HepG2 (cell line): ENCODE measurements around the gene SMIM21. TPM values are rescaled to one million over a fixed set of nuclear protein-coding genes. Genes with fewer than 3 reads are reported as not detected.

Source experiments
- ATAC-seq: fragments of 200-7000 bp; cut with Tn5 transposase; 3 replicates; pipeline ENCODE4 v1.9.1; 2020; ENCODE audit warnings: mild to moderate bottlenecking, moderate library complexity
- BruUV-seq: library from RNA; stranded (reverse); fragments of 400-500 nt; replicated peaks from 2 replicates; lab custom pipeline; 2021; lab: Mats Ljungman, UMichigan
- CTCF ChIA-PET: fragments of 300-600 bp; formaldehyde crosslinking; extraction: SDS; loops from one replicate; lab custom pipeline; 2021; ENCODE audit warnings: low total read pairs, inconsistent platforms, low intra/inter-chr PET ratio; lab: Yijun Ruan, JAX
- POLR2A ChIA-PET: fragments of 350-600 bp; sonication (Branson Sonifier 250); formaldehyde crosslinking; loops from one replicate; lab custom pipeline; 2020; ENCODE audit warnings: antibody characterized with exemption, inconsistent platforms; lab: Yijun Ruan, JAX
- DNase-seq: peaks from one replicate; pipeline ENCODE4 v3.0.0-alpha.2; 2015; ENCODE audit warnings: low spot score
- FAIRE-seq: peaks from 3 replicates; lab custom pipeline; 2011; peaks lifted over from hg19 to GRCh38; lab: Jason Lieb, UNC
- H2AFZ ChIP-seq: one replicate; pipeline ENCODE4 v1.6.1; 2011; ENCODE audit warnings: low read length, inconsistent platforms
- H3K27ac ChIP-seq: fragments of 300-600 bp; 3 replicates; pipeline ENCODE4 v1.8.0; 2011; ENCODE audit warnings: mixed run types, mild to moderate bottlenecking, mixed read lengths, low read length, inconsistent platforms; ENCODE audit not compliant: insufficient read depth; ENCODE audit errors: extremely low read length
- H3K27me3 ChIP-seq, 2 experiments: fragments of 200-600 bp in 1 of 2; 2 replicates in 1 of 2; 3 replicates in 1 of 2; pipeline versions ENCODE4 v1.6.0 to v1.8.0; 2011; ENCODE audit warnings: low read length in 2 of 2, mild to moderate bottlenecking in 2 of 2, moderate library complexity in 2 of 2, inconsistent platforms in 1 of 2; ENCODE audit not compliant: insufficient read depth in 2 of 2, control insufficient read depth in 1 of 2
- H3K36me3 ChIP-seq, 2 experiments: fragments of 200-600 bp in 1 of 2; replicated peaks in 1 of 2; 2 replicates in 1 of 2; 3 replicates in 1 of 2; pipeline versions ENCODE4 v1.5.1 to v1.8.0; 2011; ENCODE audit warnings: low read length in 2 of 2, inconsistent platforms in 1 of 2; ENCODE audit not compliant: insufficient read depth in 2 of 2, control insufficient read depth in 1 of 2
- H3K4me1 ChIP-seq: 2 replicates; pipeline ENCODE4 v1.5.1; 2012; ENCODE audit warnings: low read length, inconsistent platforms; ENCODE audit not compliant: insufficient read depth
- H3K4me2 ChIP-seq: 2 replicates; pipeline ENCODE4 v1.6.0; 2011; ENCODE audit warnings: low read depth, low read length, inconsistent platforms
- H3K4me3 ChIP-seq, 3 experiments: fragments of 200-600 bp in 1 of 3; sonication (generic), shearing (Covaris generic) in 1 of 3; replicated peaks in 1 of 3; 2 replicates each; pipeline ENCODE4 v1.5.1; 2011 to 2016; ENCODE audit warnings: low read length in 3 of 3, inconsistent platforms in 2 of 3, low read depth in 2 of 3, mild to moderate bottlenecking in 2 of 3, control low read depth in 1 of 3, mixed read lengths in 1 of 3; ENCODE audit not compliant: insufficient read depth in 1 of 3
- H3K79me2 ChIP-seq: one replicate; pipeline ENCODE4 v1.6.1; 2011; ENCODE audit warnings: low read length, inconsistent platforms; ENCODE audit not compliant: insufficient read depth
- H3K9ac ChIP-seq: 2 replicates; pipeline ENCODE4 v1.6.0; 2011; ENCODE audit warnings: mild to moderate bottlenecking, low read depth, low read length, inconsistent platforms; ENCODE audit not compliant: insufficient read depth
- H3K9me3 ChIP-seq: 2 replicates; pipeline ENCODE4 v1.5.1; 2012; ENCODE audit warnings: mild to moderate bottlenecking, low read length
- H4K20me1 ChIP-seq: 2 replicates; pipeline ENCODE4 v1.6.0; 2011; ENCODE audit warnings: inconsistent platforms, mild to moderate bottlenecking, low read length, moderate library complexity; ENCODE audit not compliant: insufficient read depth
- ATAD3A ChIP-seq: sonication (generic); formaldehyde crosslinking; IDR thresholded peaks from 2 replicates; pipeline ENCODE4 v1.4.0; 2020; ENCODE audit warnings: missing genetic modification reagents
- KAT8 ChIP-seq: IDR thresholded peaks from 2 replicates; pipeline ENCODE4 v1.6.1; 2016; ENCODE audit warnings: missing genetic modification reagents, missing compliant biosample characterization
- PAF1 ChIP-seq: IDR thresholded peaks from 2 replicates; pipeline ENCODE4 v1.6.1; 2016; ENCODE audit warnings: missing genetic modification reagents, missing compliant biosample characterization
- PTBP1 ChIP-seq: fragments of 200-400 bp; formaldehyde crosslinking; IDR thresholded peaks from 2 replicates; pipeline ENCODE4 v1.6.1; 2018; ENCODE audit warnings: low read length, low read depth; ENCODE audit not compliant: poor library complexity, severe bottlenecking
- RFXAP ChIP-seq: sonication (generic); formaldehyde crosslinking; IDR thresholded peaks from 2 replicates; pipeline ENCODE4 v1.4.0; 2020; ENCODE audit warnings: missing genetic modification reagents, borderline replicate concordance
- STAG1 ChIP-seq: sonication (generic); formaldehyde crosslinking; IDR thresholded peaks from 2 replicates; pipeline ENCODE4 v1.4.0; 2020; ENCODE audit warnings: missing genetic modification reagents
- TEAD3 ChIP-seq: optimal IDR thresholded peaks from 2 replicates; pipeline ENCODE3; 2016; ENCODE audit warnings: borderline replicate concordance
- ZNF598 ChIP-seq: sonication (generic); formaldehyde crosslinking; IDR thresholded peaks from 2 replicates; pipeline ENCODE4 v1.5.1; 2020; ENCODE audit warnings: mild to moderate bottlenecking, missing genetic modification reagents, borderline replicate concordance
- WGBS: methylation state at CpG from one replicate; pipeline ENCODE4 v1.1.6; 2017; ENCODE audit warnings: low lambda C conversion rate; 5-methylcytosine and 5-hydroxymethylcytosine counted together
- in situ Hi-C: cut with HindIII; loops from 2 replicates; pipeline ENCODE4 v1.10.0; 2017; ENCODE audit warnings: low pct_unique_long_range_greater_than_20kb; ENCODE audit not compliant: extremely low pct_ligation_motif_present
- intact Hi-C: fragments of 100-400 bp; cut with micrococcal nuclease; formaldehyde crosslinking; loops from one replicate; pipeline ENCODE4 v1.10.0; 2022; ENCODE audit not compliant: unreplicated experiment
- polyA plus RNA-seq, 8 experiments: library from polyadenylated mRNA; depleted of rRNA in 3 of 8; stranded (reverse) in 7 of 8; unstranded in 1 of 8; fragments of >200 nt; fragmentation: Illumina TruSeq in 4 of 8; extraction: Trizol in 4 of 8; gene quantifications; 2 replicates each; pipeline versions ENCODE4 v1.2.1 to v1.2.3, GENCODE V29; 2011 to 2016; ENCODE audit warnings: low read depth in 4 of 8, missing spikeins in 1 of 8, mixed read lengths in 1 of 8; ENCODE audit not compliant: insufficient read depth in 1 of 8
- total RNA-seq, 5 experiments: library from RNA; depleted of rRNA; stranded (reverse); fragments of >200 nt; fragmentation: Illumina TruSeq; extraction: Trizol; gene quantifications; 2 replicates each; pipeline ENCODE4 v1.2.3, GENCODE V29; 2016; ENCODE audit warnings: low read depth in 1 of 5
- TF ChIP-seq, protein P1 (sequence below), 2 experiments: sonication (generic) in 1 of 2; formaldehyde crosslinking in 1 of 2; IDR thresholded peaks; 2 replicates each; pipeline versions ENCODE4 v1.4.0 to v1.6.1; 2018 to 2020; ENCODE audit warnings: missing genetic modification reagents in 2 of 2, borderline replicate concordance in 1 of 2, low read depth in 1 of 2, mild to moderate bottlenecking in 1 of 2, missing biosample characterization in 1 of 2
- TF ChIP-seq, protein P2 (sequence below): sonication (generic); formaldehyde crosslinking; conservative IDR thresholded peaks from 2 replicates; pipeline ENCODE4 v1.8.0; 2022; ENCODE audit warnings: missing genetic modification reagents
- TF ChIP-seq, protein P3 (sequence below): sonication (generic); formaldehyde crosslinking; IDR thresholded peaks from 2 replicates; pipeline ENCODE4 v1.8.0; 2022; ENCODE audit warnings: mild to moderate bottlenecking, missing genetic modification reagents
- TF ChIP-seq, protein P4 (sequence below): sonication (generic); formaldehyde crosslinking; IDR thresholded peaks from 2 replicates; pipeline ENCODE4 v1.4.0; 2020; ENCODE audit warnings: missing genetic modification reagents

Gene SMIM21
- total and polyA plus RNA-seq, 2 of the 13 experiments (the other 11 are each of a cell fraction or from before 2014, with no cell fraction given): not detected

DNA sequence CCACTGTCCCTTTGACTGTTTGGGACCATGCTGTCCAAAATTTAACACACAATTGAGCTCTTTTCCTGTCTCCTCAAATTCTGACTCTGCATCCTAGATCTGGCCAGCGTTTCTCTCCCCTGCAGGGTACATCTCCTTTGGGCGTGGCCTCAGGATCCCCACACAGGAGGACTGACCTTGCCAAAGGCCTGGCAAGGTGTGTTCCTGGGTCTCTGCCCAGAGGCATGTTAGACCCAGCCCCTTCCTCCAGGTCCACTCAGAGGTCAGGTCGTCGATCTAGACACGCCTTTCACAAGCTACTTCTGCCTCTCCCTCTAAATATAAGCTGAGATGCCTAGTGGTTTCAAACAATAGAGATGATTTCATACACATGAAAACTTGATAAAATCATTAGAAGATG is 45.4 kb upstream of the SMIM21 start (continued):
- TF ChIP-seq, protein P1, sequence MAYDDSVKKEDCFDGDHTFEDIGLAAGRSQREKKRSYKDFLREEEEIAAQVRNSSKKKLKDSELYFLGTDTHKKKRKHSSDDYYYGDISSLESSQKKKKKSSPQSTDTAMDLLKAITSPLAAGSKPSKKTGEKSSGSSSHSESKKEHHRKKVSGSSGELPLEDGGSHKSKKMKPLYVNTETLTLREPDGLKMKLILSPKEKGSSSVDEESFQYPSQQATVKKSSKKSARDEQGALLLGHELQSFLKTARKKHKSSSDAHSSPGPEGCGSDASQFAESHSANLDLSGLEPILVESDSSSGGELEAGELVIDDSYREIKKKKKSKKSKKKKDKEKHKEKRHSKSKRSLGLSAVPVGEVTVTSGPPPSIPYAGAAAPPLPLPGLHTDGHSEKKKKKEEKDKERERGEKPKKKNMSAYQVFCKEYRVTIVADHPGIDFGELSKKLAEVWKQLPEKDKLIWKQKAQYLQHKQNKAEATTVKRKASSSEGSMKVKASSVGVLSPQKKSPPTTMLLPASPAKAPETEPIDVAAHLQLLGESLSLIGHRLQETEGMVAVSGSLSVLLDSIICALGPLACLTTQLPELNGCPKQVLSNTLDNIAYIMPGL (CRISPR knock-in tag; IDR thresholded peaks at IDR 0.05; ENCODE audit: borderline replicate concordance in 1 of 2, low read depth in 1 of 2): no peak
- TF ChIP-seq, protein P2, sequence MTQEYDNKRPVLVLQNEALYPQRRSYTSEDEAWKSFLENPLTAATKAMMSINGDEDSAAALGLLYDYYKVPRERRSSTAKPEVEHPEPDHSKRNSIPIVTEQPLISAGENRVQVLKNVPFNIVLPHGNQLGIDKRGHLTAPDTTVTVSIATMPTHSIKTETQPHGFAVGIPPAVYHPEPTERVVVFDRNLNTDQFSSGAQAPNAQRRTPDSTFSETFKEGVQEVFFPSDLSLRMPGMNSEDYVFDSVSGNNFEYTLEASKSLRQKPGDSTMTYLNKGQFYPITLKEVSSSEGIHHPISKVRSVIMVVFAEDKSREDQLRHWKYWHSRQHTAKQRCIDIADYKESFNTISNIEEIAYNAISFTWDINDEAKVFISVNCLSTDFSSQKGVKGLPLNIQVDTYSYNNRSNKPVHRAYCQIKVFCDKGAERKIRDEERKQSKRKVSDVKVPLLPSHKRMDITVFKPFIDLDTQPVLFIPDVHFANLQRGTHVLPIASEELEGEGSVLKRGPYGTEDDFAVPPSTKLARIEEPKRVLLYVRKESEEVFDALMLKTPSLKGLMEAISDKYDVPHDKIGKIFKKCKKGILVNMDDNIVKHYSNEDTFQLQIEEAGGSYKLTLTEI (CRISPR knock-in tag): no peak
- TF ChIP-seq PAF1: no peak
- TF ChIP-seq, protein P3, sequence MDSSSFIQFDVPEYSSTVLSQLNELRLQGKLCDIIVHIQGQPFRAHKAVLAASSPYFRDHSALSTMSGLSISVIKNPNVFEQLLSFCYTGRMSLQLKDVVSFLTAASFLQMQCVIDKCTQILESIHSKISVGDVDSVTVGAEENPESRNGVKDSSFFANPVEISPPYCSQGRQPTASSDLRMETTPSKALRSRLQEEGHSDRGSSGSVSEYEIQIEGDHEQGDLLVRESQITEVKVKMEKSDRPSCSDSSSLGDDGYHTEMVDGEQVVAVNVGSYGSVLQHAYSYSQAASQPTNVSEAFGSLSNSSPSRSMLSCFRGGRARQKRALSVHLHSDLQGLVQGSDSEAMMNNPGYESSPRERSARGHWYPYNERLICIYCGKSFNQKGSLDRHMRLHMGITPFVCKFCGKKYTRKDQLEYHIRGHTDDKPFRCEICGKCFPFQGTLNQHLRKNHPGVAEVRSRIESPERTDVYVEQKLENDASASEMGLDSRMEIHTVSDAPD (CRISPR knock-in tag): no peak
- TF ChIP-seq ZNF598 (CRISPR knock-in tag): no peak
- no peak for TF ChIP-seq ATAD3A (CRISPR knock-in tag)

DNA sequence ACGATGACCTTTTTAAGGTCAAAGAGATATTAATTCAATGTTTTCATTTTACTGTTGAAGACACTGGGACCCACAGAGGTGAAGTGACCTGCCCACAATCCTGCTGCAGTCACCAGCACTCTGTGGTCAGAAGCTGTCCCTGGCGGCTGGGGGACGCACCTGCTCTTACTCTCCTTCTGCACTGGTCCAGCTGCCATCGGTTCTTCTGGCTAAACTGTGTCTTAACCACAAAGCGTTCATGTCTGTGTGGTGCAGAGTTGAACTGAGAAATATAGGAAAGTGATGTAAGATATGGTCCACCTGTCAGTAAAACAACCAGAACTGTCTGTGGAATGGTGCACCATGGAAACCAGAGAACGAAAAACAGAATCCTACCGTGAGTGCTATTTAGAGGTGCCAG is 44.9 kb upstream of the SMIM21 start:
- ChIA-PET POLR2A (no interaction called here), CTCF (no interaction called here)
- intact Hi-C loops: no loop called here
- Histone ChIP-seq H3K36me3 (no peaks in the 10 kb centered on the region), H3K4me3 (no peak overlapping the region), H3K79me2 (no peaks in the 10 kb centered on the region), H3K27me3 (peaks cover 2 to 4% of the 10 kb centered on the region in 2 experiments; a peak in 2 of 5 replicates), H3K9me3 (no peaks in the 10 kb centered on the region), H3K4me2 (no peak overlapping the region), H3K9ac (no peak overlapping the region), H2AFZ (no peak overlapping the region), H3K4me1 (no peaks in the 10 kb centered on the region)
- no peak for FAIRE-seq
- BruUV-seq: no TSS peak
- peak; percentile 68 for ATAC-seq
- 48% methylated on average over 6 of the region's 7 CpGs for WGBS
- in situ Hi-C loops: no loop called here
- TF ChIP-seq KAT8 (CRISPR knock-in tag) (no peak), PTBP1 (no peak), STAG1 (CRISPR knock-in tag) (peak; percentile 10; the same call in 1 of the 2 replicates), RFXAP (CRISPR knock-in tag) (no peak), TEAD3 (CRISPR knock-in tag) (no peak)
- TF ChIP-seq, protein P4, sequence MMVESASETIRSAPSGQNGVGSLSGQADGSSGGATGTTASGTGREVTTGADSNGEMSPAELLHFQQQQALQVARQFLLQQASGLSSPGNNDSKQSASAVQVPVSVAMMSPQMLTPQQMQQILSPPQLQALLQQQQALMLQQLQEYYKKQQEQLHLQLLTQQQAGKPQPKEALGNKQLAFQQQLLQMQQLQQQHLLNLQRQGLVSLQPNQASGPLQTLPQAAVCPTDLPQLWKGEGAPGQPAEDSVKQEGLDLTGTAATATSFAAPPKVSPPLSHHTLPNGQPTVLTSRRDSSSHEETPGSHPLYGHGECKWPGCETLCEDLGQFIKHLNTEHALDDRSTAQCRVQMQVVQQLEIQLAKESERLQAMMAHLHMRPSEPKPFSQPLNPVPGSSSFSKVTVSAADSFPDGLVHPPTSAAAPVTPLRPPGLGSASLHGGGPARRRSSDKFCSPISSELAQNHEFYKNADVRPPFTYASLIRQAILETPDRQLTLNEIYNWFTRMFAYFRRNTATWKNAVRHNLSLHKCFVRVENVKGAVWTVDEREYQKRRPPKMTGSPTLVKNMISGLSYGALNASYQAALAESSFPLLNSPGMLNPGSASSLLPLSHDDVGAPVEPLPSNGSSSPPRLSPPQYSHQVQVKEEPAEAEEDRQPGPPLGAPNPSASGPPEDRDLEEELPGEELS (CRISPR knock-in tag): no peak
- TF ChIP-seq, all 625 proteins: peak for 1
- no peaks in the 10 kb centered on the region for H4K20me1 ChIP-seq
- no peak for DNase-seq
- no peak overlapping the region for H3K27ac ChIP-seq
